Measurements from ENCODE around the gene KLHL7.
"Not testable (repeated sequence)": the region's sequence is repeated elsewhere in the genome, so short reads cannot be mapped to it uniquely, and the experiment has no call there.

The KLHL7 gene

DNA sequence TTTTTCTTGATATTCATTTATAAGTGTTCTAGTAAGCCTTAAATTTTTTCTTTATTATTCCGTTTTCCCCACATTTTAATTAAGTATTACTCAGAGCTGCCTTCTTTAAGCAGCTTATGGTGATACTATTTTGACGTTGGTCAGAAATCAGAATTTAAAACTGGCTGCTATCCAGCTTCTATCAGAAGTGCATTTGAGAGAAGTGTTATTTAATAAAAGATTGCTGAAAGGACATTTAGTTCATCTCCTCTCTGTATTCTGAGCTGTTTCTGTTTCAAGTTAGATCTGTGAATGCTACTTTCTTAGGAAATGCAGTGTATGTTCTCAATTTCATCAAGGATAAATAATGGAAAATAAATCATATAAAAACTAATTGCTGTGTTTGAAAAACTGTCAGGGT, 17.4 kb downstream of the KLHL7 start:
- Mint-ChIP-seq H3K27ac (no peak overlapping the region), H3K4me3 (no peak overlapping the region), H3K4me1 (peaks cover 2 to 7% of the 10 kb centered on the region in 2 donors), H3K9me3 (no peaks in the 10 kb centered on the region), H3K36me3 (peaks cover 17 to 30% of the 10 kb centered on the region in 2 donors), H3K27me3 (no peaks in the 10 kb centered on the region)
- DNase-seq (no peak), ATAC-seq (replicated peaks) (no peak)

DNA sequence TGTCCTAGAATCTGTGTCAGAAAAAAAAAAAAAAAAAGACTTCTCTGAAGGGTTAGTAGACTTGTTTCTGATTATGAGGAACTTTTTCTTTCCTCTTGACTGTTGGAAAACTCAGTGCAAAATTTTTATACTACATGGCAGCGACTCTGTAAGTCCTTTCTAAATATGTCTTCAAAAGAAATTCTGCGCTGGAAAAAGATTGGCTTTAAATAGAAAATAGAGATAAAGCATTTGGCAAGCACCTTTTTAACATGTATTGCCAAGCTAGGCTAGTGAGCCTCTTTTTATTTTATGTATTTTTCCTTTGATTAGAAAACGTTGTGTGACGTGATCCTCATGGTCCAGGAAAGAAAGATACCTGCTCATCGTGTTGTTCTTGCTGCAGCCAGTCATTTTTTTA, 17.9 kb downstream of the KLHL7 start:
- DNase-seq (no peak), ATAC-seq (replicated peaks) (no peak)
- Mint-ChIP-seq H3K4me1 (peaks cover 2 to 7% of the 10 kb centered on the region in 2 donors), H3K27me3 (no peaks in the 10 kb centered on the region), H3K9me3 (no peaks in the 10 kb centered on the region), H3K4me3 (no peak overlapping the region), H3K36me3 (peaks cover 18 to 34% of the 10 kb centered on the region in 2 donors), H3K27ac (no peak overlapping the region)

GRCh38 chr7:23129036-23129435, 23.5 kb downstream of the KLHL7 start:
- Mint-ChIP-seq H3K27ac (no peak overlapping the region), H3K9me3 (peaks cover 0 to 5% of the 10 kb centered on the region in 2 donors), H3K4me3 (no peak overlapping the region), H3K36me3 (peaks cover 22 to 48% of the 10 kb centered on the region in 2 donors), H3K27me3 (no peaks in the 10 kb centered on the region), H3K4me1 (no peaks in the 10 kb centered on the region)
- DNase-seq (no peak), ATAC-seq (replicated peaks) (no peak)

- H3K27ac Mint-ChIP-seq; H3K9me3 Mint-ChIP-seq; ATAC-seq (replicated peaks); DNase-seq; H3K4me3 Mint-ChIP-seq; H3K27me3 Mint-ChIP-seq; H3K4me1 Mint-ChIP-seq: not testable (repeated sequence)
- peaks cover 16 to 39% of the 10 kb centered on the region in 2 donors for H3K36me3 Mint-ChIP-seq
Observed at GRCh38 chr7:23131799-23132198, 26.2 kb downstream of the KLHL7 start.

DNA sequence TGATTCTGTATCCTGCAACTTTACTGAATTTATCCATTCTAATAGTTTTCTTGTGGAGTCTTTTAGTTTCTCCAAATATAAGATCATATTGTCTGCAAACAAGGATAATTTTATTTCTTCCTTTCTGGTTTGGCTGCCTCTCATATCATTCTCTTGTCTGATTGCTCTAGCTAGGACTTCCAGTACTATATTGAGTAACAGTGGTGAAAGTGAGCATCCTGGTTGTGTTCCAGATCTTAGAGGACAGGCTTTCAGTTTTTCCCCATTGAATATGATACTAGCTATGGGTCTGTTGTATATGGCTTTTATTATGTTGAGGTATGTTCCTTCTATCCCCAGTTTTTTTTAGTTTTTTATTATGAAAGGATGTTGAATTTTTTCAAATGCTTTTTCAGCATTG, 28.2 kb downstream of the KLHL7 start:
- ATAC-seq (replicated peaks) (no peak), DNase-seq (no peak)
- H3K36me3 Mint-ChIP-seq = peaks cover 9 to 27% of the 10 kb centered on the region in 2 donors
- H3K4me3 Mint-ChIP-seq = no peak overlapping the region
- no peaks in the 10 kb centered on the region for H3K4me1 Mint-ChIP-seq
- no peak overlapping the region for H3K27ac Mint-ChIP-seq
- no peaks in the 10 kb centered on the region for H3K27me3 Mint-ChIP-seq
- H3K9me3 Mint-ChIP-seq = peaks cover 0 to 5% of the 10 kb centered on the region in 2 donors

GRCh38 chr7:23135755-23136154, 30.2 kb downstream of the KLHL7 start:
- H3K4me1 Mint-ChIP-seq = no peaks in the 10 kb centered on the region
- H3K4me3 Mint-ChIP-seq = no peak overlapping the region
- H3K36me3 Mint-ChIP-seq = peaks cover 8 to 18% of the 10 kb centered on the region in 2 donors
- ATAC-seq (replicated peaks) (no peak), DNase-seq (no peak)
- H3K27me3 Mint-ChIP-seq = no peaks in the 10 kb centered on the region
- H3K27ac Mint-ChIP-seq = no peak overlapping the region
- H3K9me3 Mint-ChIP-seq = peaks cover 0 to 5% of the 10 kb centered on the region in 2 donors

GRCh38 chr7:23136216-23136615, 30.6 kb downstream of the KLHL7 start:
- peaks cover 0 to 5% of the 10 kb centered on the region in 2 donors for H3K9me3 Mint-ChIP-seq
- no peaks in the 10 kb centered on the region for H3K4me1 Mint-ChIP-seq
- no peak overlapping the region for H3K27ac Mint-ChIP-seq
- no peaks in the 10 kb centered on the region for H3K27me3 Mint-ChIP-seq
- H3K36me3 Mint-ChIP-seq = peaks cover 10 to 19% of the 10 kb centered on the region in 2 donors
- H3K4me3 Mint-ChIP-seq = no peak overlapping the region
- DNase-seq (no peak), ATAC-seq (replicated peaks) (no peak)

GRCh38 chr7:23157679-23158078, 52.1 kb downstream of the KLHL7 start:
- DNase-seq (no peak), ATAC-seq (replicated peaks) (no peak)
- Mint-ChIP-seq H3K27ac (no peak overlapping the region), H3K36me3 (peaks cover 12 to 22% of the 10 kb centered on the region in 2 donors), H3K4me3 (no peak overlapping the region), H3K4me1 (no peaks in the 10 kb centered on the region), H3K27me3 (no peaks in the 10 kb centered on the region), H3K9me3 (no peaks in the 10 kb centered on the region)

DNA sequence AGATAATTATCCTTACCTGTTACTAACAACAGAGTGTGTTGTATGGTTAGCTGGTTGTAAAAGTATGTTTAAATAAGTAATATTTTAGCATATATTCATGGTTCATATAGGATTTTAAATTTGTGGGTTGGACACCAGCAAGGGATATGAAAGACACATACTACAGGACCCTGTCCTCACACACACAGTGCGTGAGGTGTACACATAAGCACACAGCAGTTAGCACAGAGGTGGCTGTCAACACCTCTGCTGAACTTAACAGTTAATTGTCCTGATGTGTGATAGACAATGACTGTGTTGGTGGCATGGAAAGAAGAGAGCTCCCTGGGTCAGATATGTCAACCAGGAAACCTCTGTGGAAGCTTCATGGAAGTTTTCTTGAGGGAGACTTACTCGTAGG, 53.0 kb downstream of the KLHL7 start:
- ATAC-seq (replicated peaks) (no peak), DNase-seq (no peak)
- H3K4me3 Mint-ChIP-seq = no peak overlapping the region
- H3K9me3 Mint-ChIP-seq = no peaks in the 10 kb centered on the region
- H3K36me3 Mint-ChIP-seq = peaks cover 12 to 22% of the 10 kb centered on the region in 2 donors
- peak overlapping the region; percentile 32 for H3K27ac Mint-ChIP-seq
- no peaks in the 10 kb centered on the region for H3K27me3 Mint-ChIP-seq
- H3K4me1 Mint-ChIP-seq = no peaks in the 10 kb centered on the region

DNA sequence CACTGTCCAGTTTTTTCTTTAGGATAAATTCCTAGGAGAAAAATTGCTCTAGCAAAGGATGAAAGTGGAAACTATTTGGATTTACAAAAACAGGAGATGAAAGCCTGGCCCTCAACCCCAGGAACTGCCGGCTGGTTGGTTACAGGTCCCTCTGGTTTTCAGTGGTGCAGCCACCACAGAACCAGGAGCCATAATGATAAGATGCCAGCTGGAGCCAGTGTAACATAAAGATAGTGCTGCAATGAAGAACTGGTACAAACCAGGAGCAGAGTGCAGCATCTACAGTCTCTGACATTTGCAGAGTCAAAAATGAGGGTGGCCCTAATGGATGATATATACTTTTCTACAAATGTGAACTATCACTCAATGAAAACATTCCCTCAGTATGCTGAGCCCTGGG, 55.9 kb downstream of the KLHL7 start:
- H3K27ac Mint-ChIP-seq = no peak overlapping the region
- DNase-seq = no peak
- no peaks in the 10 kb centered on the region for H3K27me3 Mint-ChIP-seq
- no peaks in the 10 kb centered on the region for H3K9me3 Mint-ChIP-seq
- peaks cover 9 to 22% of the 10 kb centered on the region in 2 donors for H3K36me3 Mint-ChIP-seq
- no peak overlapping the region for H3K4me3 Mint-ChIP-seq
- H3K4me1 Mint-ChIP-seq = no peaks in the 10 kb centered on the region
- no peak for ATAC-seq (replicated peaks)

DNA sequence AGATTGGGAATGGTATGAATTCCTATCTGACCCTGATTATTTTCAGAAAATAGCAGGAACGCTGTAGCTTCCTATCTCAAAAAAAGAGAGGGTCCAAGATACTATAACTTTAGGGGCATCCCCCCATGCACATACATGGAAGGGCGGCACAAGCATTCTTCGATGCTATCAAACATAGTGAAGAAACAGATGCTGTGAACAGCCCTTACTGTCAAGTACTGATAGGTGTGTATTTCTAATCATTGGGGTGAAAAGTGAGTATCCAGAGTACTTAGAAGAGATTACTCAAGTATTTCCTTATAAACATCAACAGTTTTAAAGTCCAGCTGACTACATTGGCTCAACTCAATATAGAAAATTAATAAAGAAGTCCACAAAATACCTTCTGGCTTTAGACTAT, 59.3 kb downstream of the KLHL7 start:
- no peak for DNase-seq

DNA sequence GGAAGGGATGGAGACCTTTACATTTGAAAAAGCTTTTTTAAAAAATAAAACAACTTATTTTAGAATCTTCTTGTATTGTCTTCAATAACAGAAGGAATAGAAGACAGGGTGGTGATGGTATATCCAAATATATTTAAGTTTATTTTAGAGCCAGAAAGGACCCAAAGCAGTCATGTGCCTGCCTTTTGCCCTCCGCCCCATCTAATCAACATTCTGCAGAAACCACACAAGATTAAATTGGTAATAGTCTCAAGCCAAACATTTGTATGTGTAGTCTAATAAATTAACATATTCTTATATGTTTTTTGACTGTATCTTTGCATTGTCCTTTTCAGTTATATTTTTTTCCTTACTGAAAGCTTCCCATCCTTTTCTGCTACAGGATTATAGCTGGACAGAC, 59.7 kb downstream of the KLHL7 start:
- Mint-ChIP-seq H3K4me1 (no peaks in the 10 kb centered on the region), H3K4me3 (no peak overlapping the region), H3K27me3 (no peaks in the 10 kb centered on the region), H3K27ac (no peak overlapping the region), H3K9me3 (no peaks in the 10 kb centered on the region), H3K36me3 (peaks cover 2 to 8% of the 10 kb centered on the region in 2 donors)
- DNase-seq (no peak), ATAC-seq (replicated peaks) (no peak)

More for the DNA sequence above, 59.3 kb downstream of the KLHL7 start:
- ATAC-seq (replicated peaks) = no peak
- Mint-ChIP-seq H3K27ac (no peak overlapping the region), H3K4me1 (no peaks in the 10 kb centered on the region), H3K9me3 (no peaks in the 10 kb centered on the region), H3K4me3 (no peak overlapping the region), H3K36me3 (peaks cover 2 to 10% of the 10 kb centered on the region in 2 donors), H3K27me3 (no peaks in the 10 kb centered on the region)

GRCh38 chr7:23167691-23168090, 62.1 kb downstream of the KLHL7 start:
- DNase-seq = no peak
- Mint-ChIP-seq H3K4me1 (no peaks in the 10 kb centered on the region), H3K36me3 (peaks cover 4 to 8% of the 10 kb centered on the region in 2 donors), H3K9me3 (no peaks in the 10 kb centered on the region), H3K4me3 (no peak overlapping the region), H3K27me3 (no peaks in the 10 kb centered on the region), H3K27ac (no peak overlapping the region)
- no peak for ATAC-seq (replicated peaks)

GRCh38 chr7:23168111-23168885, 62.7 kb downstream of the KLHL7 start:
- ATAC-seq (replicated peaks) (no peak), DNase-seq (no peak)
- H3K4me1 Mint-ChIP-seq = no peaks in the 10 kb centered on the region
- H3K27me3 Mint-ChIP-seq = no peaks in the 10 kb centered on the region
- no peaks in the 10 kb centered on the region for H3K9me3 Mint-ChIP-seq
- no peak overlapping the region for H3K27ac Mint-ChIP-seq
- no peak overlapping the region for H3K4me3 Mint-ChIP-seq
- peaks cover 5 to 8% of the 10 kb centered on the region in 2 donors for H3K36me3 Mint-ChIP-seq

DNA sequence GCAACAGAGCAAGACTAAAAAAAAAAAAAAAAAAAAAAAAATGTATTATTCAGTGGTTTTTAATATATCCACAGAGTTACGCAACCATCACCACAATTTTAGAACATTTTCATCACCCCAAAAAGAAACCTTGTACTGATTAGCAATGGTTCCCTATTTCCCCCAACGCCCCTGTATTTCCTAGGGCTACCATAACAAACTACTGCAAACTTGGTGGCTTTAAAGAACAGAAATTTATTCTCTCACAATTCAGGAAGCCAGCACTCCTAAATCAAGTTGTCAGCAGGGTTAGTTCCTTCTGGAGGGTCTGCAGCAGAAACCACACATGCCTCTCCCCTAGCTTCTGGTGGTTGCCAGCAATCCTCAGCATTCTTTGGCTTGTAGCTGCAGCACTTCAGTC, 70.4 kb downstream of the KLHL7 start:
- Mint-ChIP-seq H3K4me3 (no peak overlapping the region), H3K9me3 (no peaks in the 10 kb centered on the region), H3K4me1 (peaks cover 0 to 2% of the 10 kb centered on the region in 2 donors), H3K36me3 (peaks cover 3 to 6% of the 10 kb centered on the region in 2 donors), H3K27me3 (no peaks in the 10 kb centered on the region), H3K27ac (no peak overlapping the region)
- DNase-seq (no peak), ATAC-seq (replicated peaks) (no peak)

All from stimulated activated naive B cell treated with anti-CD40 and anti-IgM and Interleukin-4, amounts not matched to agents 10 μg/mL and 1 μg/mL and 100 μg/mL, for 72 hours (primary cell).